Activated naive CD8-positive, alpha-beta T cell treated with anti-CD3 and anti-CD28 coated beads, Interleukin-2, amount 10 ng/mL, durations not matched to agents 7 days and 5 days (primary cell): ENCODE results near the gene VAMP3. TPM values are rescaled to one million over a fixed set of nuclear protein-coding genes. Genes with fewer than 3 reads are reported as not detected.

ENCODE experiments used
- ATAC-seq: fragments of 150-1000 bp; cut with Tn5 transposase; one replicate; pipeline ENCODE4 v1.10.0; 2021; ENCODE audit warnings: low read depth, moderate library complexity
- POLR2A ChIA-PET: fragments of 350-600 bp; sonication (Branson Sonifier 250); formaldehyde crosslinking; loops from one replicate; lab custom pipeline; 2021; ENCODE audit warnings: antibody characterized with exemption; lab: Charles Lee
- DNase-seq: peaks from one replicate; pipeline ENCODE4 v3.0.0; 2021
- H3K27ac Mint-ChIP-seq: one replicate; pipeline ENCODE4 v1.8.0; 2022; ENCODE audit warnings: mild to moderate bottlenecking, mixed read lengths
- H3K27me3 Mint-ChIP-seq: one replicate; pipeline ENCODE4 v1.8.0; 2022; ENCODE audit warnings: mild to moderate bottlenecking, moderate library complexity, mixed read lengths
- H3K36me3 Mint-ChIP-seq: one replicate; pipeline ENCODE4 v1.8.0; 2021; ENCODE audit warnings: mild to moderate bottlenecking, mixed read lengths
- H3K4me1 Mint-ChIP-seq: one replicate; pipeline ENCODE4 v1.8.0; 2021; ENCODE audit warnings: mixed read lengths
- H3K4me3 Mint-ChIP-seq: one replicate; pipeline ENCODE4 v1.8.0; 2022; ENCODE audit warnings: mild to moderate bottlenecking, moderate library complexity, mixed read lengths
- H3K9me3 Mint-ChIP-seq: one replicate; pipeline ENCODE4 v1.8.0; 2021; ENCODE audit warnings: mixed read lengths
- total RNA-seq, 2 experiments: library from RNA; stranded (reverse); gene quantifications; one replicate each; pipeline ENCODE4 v1.2.3, GENCODE V29; 2021

VAMP3 gene
- total RNA-seq, 2 experiments from 2014 or later, result 44.7 to 51.3 TPM

DNA sequence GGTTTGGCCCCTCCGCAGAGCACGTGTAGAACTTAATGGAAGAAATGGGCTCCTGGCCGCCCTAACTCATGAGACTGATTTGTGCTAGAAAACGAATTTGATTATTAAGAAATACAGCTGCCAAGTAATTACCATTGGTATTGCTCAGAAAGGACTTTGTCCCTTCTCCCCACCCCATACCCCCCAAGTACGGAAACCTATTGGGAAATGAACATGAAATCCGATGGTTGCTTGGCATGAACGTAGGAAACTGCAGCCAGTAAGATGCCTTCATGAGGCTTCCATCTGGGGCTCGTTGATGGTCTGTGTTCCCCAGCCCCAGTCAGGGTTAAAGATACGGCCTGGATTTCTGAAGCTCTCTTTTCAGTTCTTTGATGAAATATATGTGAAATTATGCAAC, 34.4 kb downstream of the VAMP3 start:
- Mint-ChIP-seq H3K4me1 (no peaks in the 10 kb centered on the region), H3K4me3 (no peak overlapping the region), H3K9me3 (no peaks in the 10 kb centered on the region), H3K27ac (no peak overlapping the region), H3K36me3 (no peaks in the 10 kb centered on the region), H3K27me3 (no peaks in the 10 kb centered on the region)
- POLR2A ChIA-PET, result no interaction called here
- DNase-seq (no peak), ATAC-seq (no peak)

DNA sequence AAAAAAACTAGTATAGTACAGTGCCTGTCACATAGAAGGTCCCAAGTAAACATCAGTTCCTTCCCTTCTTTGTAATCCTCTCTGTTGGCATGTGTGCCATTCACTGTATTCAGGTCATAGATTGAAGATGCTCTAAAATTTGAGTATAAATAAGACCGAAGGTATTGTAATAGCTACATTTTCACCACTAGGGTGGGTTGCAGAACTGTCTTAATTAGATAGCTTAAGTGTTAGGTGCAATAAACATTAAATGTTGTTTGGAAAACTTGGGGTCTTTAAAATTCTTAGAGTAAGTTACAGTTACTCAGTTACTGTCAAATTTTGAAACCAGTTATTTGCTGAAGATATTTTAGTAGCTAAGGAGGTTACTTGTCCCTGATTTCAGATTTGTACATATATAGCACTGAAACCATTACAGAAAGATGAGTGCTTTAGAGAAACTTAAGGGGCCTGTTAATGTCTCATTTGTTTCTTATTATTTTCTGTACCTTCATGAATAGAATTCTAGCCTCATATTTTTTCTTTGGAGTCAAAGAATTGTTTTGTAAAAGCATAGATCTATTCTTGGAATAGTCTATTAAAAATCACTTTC, 37.3 kb downstream of the VAMP3 start:
- Mint-ChIP-seq H3K9me3 (peaks cover 5% of the 10 kb centered on the region), H3K27me3 (no peaks in the 10 kb centered on the region), H3K36me3 (peaks cover 5% of the 10 kb centered on the region), H3K27ac (no peak overlapping the region), H3K4me1 (no peaks in the 10 kb centered on the region), H3K4me3 (no peak overlapping the region)
- no peak for DNase-seq
- ATAC-seq, result peak; percentile 56
- POLR2A ChIA-PET, result no interaction called here

DNA sequence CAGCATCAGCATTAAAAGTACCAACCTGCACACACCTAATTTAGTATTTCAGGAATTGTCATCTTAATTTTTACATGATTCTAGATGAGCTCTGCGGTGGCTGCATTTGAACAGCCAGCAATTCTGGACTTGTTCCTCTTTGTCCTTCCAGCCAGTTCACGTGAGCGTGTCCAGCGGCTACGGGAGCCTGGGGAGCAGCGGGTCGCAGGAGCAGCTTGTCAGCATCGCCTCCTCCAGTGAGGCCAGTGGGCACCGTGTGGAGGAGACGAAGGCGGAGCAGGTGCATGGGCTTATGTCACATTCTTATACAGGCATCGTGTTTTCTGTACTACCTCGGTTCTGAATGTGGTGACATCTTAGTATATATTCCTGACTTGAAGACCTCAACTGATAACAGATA, 38.6 kb downstream of the VAMP3 start:
- POLR2A ChIA-PET, result no interaction called here
- Mint-ChIP-seq H3K9me3 (peaks cover 14% of the 10 kb centered on the region), H3K27ac (no peak overlapping the region), H3K4me3 (no peak overlapping the region), H3K4me1 (no peaks in the 10 kb centered on the region), H3K36me3 (peaks cover 13% of the 10 kb centered on the region), H3K27me3 (no peaks in the 10 kb centered on the region)
- DNase-seq (no peak), ATAC-seq (no peak)

DNA sequence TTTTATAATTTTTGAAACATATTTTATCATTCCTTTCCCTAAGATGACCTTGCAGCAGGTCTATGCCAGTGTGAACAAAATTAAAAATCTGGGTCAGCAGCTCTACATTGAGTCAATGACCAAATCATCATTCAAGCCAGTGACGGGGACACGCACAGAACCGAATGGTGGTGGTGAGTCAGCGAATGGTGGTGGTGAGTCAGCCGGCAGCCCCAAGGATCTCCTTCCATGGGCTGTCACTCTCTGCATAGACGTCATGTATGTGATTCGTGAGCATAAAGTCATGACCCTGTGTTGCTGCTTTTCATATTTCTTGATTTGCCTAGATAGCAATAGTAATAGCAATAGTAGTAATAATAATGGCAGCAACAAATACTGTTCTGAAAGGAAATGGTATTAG, 39.3 kb downstream of the VAMP3 start:
- Mint-ChIP-seq H3K4me1 (no peaks in the 10 kb centered on the region), H3K27me3 (no peaks in the 10 kb centered on the region), H3K9me3 (peaks cover 14% of the 10 kb centered on the region), H3K36me3 (peaks cover 13% of the 10 kb centered on the region), H3K4me3 (no peak overlapping the region), H3K27ac (no peak overlapping the region)
- ATAC-seq, result no peak
- DNase-seq, result no peak
- POLR2A ChIA-PET, result no interaction called here

DNA sequence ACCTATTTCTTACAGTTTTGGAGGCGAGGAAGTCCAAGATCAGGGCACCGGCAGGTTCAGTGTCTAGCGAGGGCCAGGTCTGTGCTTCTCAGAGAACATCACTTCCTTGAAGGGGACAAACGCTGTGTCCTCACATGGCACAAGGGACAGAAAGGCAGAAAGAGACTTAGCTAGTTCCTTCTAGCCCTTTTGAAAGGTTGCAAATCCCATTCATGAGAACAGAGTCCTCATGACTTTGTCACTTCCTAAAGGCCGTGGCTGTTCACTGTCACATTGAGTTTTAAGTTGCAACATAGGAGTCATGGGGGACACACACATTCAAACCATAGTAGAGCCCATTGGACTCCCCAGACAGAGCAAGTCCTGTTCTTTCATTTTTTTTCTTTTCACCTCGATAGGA, 40.4 kb downstream of the VAMP3 start:
- Mint-ChIP-seq H3K27me3 (no peaks in the 10 kb centered on the region), H3K4me3 (no peak overlapping the region), H3K36me3 (peaks cover 13% of the 10 kb centered on the region), H3K4me1 (no peaks in the 10 kb centered on the region), H3K9me3 (peaks cover 14% of the 10 kb centered on the region), H3K27ac (no peak overlapping the region)
- DNase-seq (no peak), ATAC-seq (no peak)
- POLR2A ChIA-PET, result no interaction called here

DNA sequence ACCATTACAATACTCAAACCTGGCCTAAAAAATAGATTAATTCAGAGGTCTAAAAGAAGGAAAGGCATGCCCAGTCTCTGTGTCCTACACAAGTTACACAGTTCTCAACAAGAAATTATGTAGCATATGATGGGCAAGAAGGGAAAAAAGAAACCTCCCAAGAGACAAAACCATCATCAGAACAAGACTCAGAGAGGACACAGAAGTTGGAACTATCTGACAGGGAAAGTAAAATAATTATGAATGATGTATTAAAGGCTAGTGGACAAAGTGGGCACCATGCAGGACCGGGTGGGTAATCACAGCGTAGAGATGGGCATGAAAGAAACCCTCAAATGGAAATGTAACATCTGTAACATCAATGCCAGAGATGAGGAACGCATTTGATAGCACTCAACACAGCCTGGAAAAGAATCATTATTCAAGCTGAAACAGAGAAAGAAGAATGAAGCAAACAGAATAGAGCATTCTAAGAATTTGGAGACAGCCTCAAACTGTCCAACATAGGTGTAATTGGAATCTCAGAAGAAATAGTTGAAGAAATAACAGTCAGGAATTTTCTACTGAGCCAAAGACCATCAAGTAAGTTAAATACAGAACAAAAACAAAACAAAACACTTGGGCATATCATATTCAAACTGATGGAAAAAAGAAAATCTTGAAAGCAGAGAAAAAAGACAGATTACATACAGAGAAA, 42.7 kb downstream of the VAMP3 start:
- H3K27me3 Mint-ChIP-seq, result no peaks in the 10 kb centered on the region
- H3K4me1 Mint-ChIP-seq, result no peaks in the 10 kb centered on the region
- peaks cover 13% of the 10 kb centered on the region for H3K36me3 Mint-ChIP-seq
- no peak for DNase-seq
- H3K4me3 Mint-ChIP-seq, result no peak overlapping the region
- no peak overlapping the region for H3K27ac Mint-ChIP-seq
- POLR2A ChIA-PET, result no interaction called here
- ATAC-seq, result no peak
- H3K9me3 Mint-ChIP-seq, result peaks cover 14% of the 10 kb centered on the region

DNA sequence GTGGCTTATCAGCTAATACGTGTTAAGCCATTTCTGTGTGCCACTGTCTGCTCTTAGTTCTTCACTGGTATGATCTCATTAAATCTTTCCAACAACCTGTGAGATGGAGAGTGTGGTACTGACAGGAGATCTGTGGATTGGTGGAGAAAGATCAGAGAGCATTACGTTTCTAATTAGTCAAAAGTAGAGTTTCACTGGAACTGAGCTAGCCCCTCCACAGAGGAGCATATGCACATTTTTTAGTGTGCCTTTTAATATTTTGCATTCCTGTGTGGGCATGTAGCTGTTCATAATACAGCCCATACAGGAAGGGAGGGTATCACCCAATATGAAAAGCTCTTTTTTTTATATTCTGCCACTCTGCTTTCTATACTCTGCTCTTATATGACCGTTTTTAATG, 50.2 kb downstream of the VAMP3 start:
- Mint-ChIP-seq H3K36me3 (peaks cover 5% of the 10 kb centered on the region), H3K9me3 (no peaks in the 10 kb centered on the region), H3K4me1 (no peaks in the 10 kb centered on the region), H3K4me3 (no peak overlapping the region), H3K27ac (no peak overlapping the region), H3K27me3 (no peaks in the 10 kb centered on the region)
- no peak for DNase-seq
- no peak for ATAC-seq
- POLR2A ChIA-PET, result interaction anchor here (0.6 kb wide), 1 partner anchor 91 kb away, joined by 3 read pairs; no protein-coding TSS in a partner anchor

DNA sequence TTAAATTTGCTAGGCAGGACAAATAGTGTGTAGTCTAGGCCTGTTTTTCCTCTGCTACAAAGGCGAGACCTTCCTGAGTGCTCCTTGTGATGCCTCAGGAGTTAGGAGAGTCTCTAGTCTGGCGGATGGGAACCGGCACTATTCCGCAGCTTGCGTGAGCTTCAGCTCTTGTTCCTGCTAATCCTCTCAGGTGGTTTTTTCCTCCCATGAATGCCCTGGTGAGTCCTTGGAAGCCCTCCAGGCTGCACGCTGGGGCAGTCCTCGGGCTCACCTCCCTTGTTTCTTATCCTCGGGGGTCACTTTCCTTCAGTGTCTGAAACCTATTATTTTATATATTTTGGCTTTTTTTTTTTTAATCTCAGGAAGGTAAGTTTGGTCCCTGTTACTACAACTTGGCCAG, 53.6 kb downstream of the VAMP3 start:
- H3K4me1 Mint-ChIP-seq, result peaks cover 6% of the 10 kb centered on the region
- POLR2A ChIA-PET, result no interaction called here
- DNase-seq (no peak), ATAC-seq (no peak)
- no peaks in the 10 kb centered on the region for H3K27me3 Mint-ChIP-seq
- H3K9me3 Mint-ChIP-seq, result no peaks in the 10 kb centered on the region
- no peak overlapping the region for H3K4me3 Mint-ChIP-seq
- H3K36me3 Mint-ChIP-seq, result peaks cover 4% of the 10 kb centered on the region
- no peak overlapping the region for H3K27ac Mint-ChIP-seq

DNA sequence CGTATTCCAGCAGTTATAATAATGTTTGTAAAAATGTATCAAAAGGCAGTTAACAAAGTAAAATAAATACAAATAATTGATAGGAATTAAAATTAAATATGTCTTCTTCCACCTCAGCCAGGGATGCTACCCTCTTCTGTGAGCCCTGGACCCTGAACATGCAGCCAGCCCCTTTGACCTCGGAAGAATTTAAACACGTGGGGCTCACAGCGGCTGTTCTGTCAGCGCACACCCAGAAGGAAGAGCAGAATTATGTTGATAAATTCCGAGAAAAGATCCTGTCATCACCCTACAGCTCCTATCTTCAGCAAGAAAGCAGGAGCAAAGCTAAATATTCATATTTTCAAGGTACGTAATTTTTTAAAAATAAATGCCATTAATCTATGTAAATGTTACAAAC, 55.3 kb downstream of the VAMP3 start:
- H3K27ac Mint-ChIP-seq, result no peak overlapping the region
- POLR2A ChIA-PET, result no interaction called here

DNA sequence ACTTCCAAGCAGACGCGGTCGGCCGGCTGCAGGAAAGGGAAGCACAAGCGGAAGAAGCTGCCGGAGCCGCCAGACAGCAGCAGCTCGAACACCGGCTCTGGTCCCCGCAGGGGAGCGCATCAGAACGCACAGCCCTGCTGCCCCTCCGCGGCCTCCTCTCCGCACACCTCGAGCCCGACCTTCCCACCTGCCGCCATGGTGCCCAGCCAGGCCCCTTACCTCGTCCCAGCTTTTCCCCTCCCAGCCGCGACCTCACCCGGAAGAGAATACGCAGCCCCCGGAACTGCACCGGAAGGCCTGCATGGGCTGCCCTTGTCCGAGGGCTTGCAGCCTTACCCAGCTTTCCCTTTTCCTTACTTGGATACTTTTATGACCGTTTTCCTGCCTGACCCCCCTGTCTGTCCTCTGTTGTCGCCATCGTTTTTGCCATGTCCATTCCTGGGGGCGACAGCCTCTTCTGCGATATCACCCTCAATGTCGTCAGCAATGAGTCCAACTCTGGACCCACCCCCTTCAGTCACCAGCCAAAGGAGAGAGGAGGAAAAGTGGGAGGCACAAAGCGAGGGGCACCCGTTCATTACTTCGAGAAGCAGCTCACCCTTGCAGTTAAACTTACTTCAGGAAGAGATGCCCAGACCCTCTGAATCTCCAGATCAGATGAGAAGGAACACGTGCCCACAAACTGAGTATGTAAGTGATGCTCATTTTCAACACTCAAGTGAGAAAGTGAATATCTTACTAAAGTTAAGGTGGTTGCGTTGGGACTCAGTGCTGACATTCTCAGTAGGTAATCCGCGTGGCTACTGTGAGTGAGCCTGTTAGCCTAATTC, 56.2 kb downstream of the VAMP3 start:
- POLR2A ChIA-PET, result no interaction called here
- Mint-ChIP-seq H3K4me1 (peaks cover 8% of the 10 kb centered on the region), H3K36me3 (no peaks in the 10 kb centered on the region), H3K9me3 (no peaks in the 10 kb centered on the region), H3K4me3 (peak overlapping the region; percentile 92), H3K27ac (peak overlapping the region; percentile 91), H3K27me3 (no peaks in the 10 kb centered on the region)
- DNase-seq, result peak; percentile 48
- ATAC-seq, result peak; percentile 76

More for the DNA sequence above, 55.3 kb downstream of the VAMP3 start:
- Mint-ChIP-seq H3K4me3 (peak overlapping the region; percentile 92), H3K36me3 (no peaks in the 10 kb centered on the region), H3K27me3 (no peaks in the 10 kb centered on the region), H3K4me1 (peaks cover 8% of the 10 kb centered on the region), H3K9me3 (no peaks in the 10 kb centered on the region)
- ATAC-seq, result no peak
- no peak for DNase-seq

Other genes with a start within 250 kb of the VAMP3 start
- 1 to 10 TPM; 3.3 to 3.6 TPM for gene PER3, start 13.0 kb downstream of the VAMP3 start, total RNA-seq
- gene UTS2, start 81.8 kb downstream of the VAMP3 start, total RNA-seq, result 1 to 10 TPM; 1.6 to 2.0 TPM
- 1 to 10 TPM; 2.7 to 3.2 TPM for gene TNFRSF9, start 169.5 kb downstream of the VAMP3 start, total RNA-seq
- 100 to 1,000 TPM; 209 to 230 TPM for gene PARK7, start 190.4 kb downstream of the VAMP3 start, total RNA-seq